ENCODE results near the gene ELK4.

DNA sequence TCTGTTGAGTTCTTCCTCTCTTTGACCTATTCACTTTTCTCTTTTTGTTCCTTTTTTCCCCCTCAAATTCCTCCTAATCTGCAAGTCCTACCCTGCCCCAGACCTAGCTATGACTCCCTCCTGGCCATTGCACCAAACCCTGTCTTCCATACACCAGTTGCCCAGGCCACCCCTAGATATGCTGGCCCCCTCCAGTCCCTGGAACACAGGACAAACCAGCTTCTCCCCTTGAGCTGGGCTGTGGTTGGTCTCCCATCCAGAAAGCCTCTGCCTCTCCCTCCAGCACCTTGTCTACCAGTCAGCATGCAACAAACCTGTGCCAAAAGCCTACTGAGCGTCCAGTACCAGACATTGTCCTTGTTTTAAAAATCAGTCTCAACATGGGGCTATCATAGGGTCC, 59.4 kb downstream of the ELK4 start:
- no peak for TF ChIP-seq POLR2AphosphoS5 (IDR thresholded peaks at IDR 0.05; ENCODE audit: low read depth, low read length)
- no peak for TF ChIP-seq SIN3A (IDR thresholded peaks at IDR 0.05; ENCODE audit: borderline replicate concordance, insufficient read depth, low read length)
- TF ChIP-seq, protein P1, sequence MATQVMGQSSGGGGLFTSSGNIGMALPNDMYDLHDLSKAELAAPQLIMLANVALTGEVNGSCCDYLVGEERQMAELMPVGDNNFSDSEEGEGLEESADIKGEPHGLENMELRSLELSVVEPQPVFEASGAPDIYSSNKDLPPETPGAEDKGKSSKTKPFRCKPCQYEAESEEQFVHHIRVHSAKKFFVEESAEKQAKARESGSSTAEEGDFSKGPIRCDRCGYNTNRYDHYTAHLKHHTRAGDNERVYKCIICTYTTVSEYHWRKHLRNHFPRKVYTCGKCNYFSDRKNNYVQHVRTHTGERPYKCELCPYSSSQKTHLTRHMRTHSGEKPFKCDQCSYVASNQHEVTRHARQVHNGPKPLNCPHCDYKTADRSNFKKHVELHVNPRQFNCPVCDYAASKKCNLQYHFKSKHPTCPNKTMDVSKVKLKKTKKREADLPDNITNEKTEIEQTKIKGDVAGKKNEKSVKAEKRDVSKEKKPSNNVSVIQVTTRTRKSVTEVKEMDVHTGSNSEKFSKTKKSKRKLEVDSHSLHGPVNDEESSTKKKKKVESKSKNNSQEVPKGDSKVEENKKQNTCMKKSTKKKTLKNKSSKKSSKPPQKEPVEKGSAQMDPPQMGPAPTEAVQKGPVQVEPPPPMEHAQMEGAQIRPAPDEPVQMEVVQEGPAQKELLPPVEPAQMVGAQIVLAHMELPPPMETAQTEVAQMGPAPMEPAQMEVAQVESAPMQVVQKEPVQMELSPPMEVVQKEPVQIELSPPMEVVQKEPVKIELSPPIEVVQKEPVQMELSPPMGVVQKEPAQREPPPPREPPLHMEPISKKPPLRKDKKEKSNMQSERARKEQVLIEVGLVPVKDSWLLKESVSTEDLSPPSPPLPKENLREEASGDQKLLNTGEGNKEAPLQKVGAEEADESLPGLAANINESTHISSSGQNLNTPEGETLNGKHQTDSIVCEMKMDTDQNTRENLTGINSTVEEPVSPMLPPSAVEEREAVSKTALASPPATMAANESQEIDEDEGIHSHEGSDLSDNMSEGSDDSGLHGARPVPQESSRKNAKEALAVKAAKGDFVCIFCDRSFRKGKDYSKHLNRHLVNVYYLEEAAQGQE (IDR thresholded peaks at IDR 0.05; ENCODE audit: insufficient read depth in 1 of 2, low read depth in 2 of 2, low read length in 2 of 2), result no peak
- TF ChIP-seq TAF1 (IDR thresholded peaks at IDR 0.05; ENCODE audit: borderline replicate concordance, insufficient read depth, low read length), result no peak
- no peak for TF ChIP-seq FOXP2 (optimal IDR thresholded peaks at IDR 0.05; ENCODE audit: borderline replicate concordance, extremely low read depth, extremely low read length, insufficient read depth)
